ENCODE data around the gene CAMTA1.

DNA sequence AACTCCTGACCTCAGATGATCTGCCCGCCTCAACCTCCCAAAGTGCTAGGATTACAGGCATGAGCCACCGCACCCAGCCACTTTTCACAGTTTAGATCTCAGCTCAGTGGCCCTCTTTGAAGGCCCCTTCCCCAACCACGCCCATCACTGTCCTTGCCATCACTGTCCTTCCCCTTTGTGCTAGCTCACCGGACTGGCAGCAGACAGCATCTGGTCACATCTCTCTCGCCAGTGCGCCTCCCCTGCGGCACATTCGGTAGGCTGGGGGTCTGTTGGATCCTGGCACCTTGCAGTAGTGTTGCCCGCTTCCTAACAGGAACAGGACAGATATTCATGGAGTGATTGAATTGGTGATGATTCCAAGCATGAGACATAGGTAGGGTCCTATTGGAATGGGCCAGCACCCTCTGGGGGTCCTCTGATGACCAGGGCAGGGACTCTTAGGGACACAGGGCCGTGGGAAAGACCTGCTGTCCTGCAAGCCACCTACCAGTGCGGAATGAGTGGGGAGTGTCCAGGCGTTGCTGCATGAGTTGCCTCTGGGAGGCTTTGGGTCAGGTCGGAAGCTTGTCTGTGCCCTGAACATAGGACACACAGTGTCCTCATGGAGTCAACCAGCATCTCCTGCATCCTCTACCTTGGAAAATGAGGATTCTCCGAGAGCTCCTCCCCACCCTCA lies 807.0 kb downstream of the CAMTA1 start:
- TF ChIP-seq, protein P1, sequence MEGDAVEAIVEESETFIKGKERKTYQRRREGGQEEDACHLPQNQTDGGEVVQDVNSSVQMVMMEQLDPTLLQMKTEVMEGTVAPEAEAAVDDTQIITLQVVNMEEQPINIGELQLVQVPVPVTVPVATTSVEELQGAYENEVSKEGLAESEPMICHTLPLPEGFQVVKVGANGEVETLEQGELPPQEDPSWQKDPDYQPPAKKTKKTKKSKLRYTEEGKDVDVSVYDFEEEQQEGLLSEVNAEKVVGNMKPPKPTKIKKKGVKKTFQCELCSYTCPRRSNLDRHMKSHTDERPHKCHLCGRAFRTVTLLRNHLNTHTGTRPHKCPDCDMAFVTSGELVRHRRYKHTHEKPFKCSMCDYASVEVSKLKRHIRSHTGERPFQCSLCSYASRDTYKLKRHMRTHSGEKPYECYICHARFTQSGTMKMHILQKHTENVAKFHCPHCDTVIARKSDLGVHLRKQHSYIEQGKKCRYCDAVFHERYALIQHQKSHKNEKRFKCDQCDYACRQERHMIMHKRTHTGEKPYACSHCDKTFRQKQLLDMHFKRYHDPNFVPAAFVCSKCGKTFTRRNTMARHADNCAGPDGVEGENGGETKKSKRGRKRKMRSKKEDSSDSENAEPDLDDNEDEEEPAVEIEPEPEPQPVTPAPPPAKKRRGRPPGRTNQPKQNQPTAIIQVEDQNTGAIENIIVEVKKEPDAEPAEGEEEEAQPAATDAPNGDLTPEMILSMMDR (IDR thresholded peaks at IDR 0.05; ENCODE audit: poor library complexity) = no peak
- TF ChIP-seq EZH2phosphoT487 (IDR thresholded peaks at IDR 0.05; ENCODE audit: low read depth, severe bottlenecking, unreplicated experiment) = no peak
- TF ChIP-seq EZH2 (IDR thresholded peaks at IDR 0.05; ENCODE audit: borderline replicate concordance) = no peak

All from hepatocyte (in vitro differentiated cells).